Measurements from ENCODE around the gene SPIN2B.
"Not testable (repeated sequence)": the region's sequence is repeated elsewhere in the genome, so short reads cannot be mapped to it uniquely, and the experiment has no call there.

SPIN2B gene

DNA sequence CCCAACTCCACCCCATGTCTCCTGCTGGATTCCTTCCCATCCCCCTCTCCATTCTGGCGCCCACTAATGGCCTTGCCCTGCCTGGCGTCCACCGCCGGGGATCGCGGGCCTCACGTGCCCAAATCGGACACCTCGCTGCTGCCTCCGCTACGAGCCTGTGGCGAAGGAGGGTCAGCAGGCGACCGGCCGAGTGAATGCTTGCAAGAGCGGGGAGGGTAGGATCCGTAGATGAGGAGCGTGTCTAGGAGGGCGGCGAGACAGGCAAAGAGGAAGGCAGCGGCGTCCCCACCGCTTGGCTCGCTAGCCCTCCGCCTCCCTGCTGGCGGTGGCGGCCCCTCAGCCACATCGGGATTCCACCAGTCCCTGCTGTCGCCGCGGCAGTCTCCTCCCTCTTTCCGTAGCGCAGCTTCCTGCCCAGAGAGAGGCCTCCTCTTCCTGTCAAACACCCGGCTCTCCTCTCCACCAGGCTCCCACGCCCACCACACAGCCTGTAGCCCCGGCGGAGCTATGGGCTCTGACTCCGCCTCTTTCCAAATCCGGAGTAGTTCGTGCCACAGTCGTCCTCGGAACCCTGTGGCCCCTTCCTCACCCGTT is at the start of gene SPIN2B:
SPIN2B (minus strand) TSS at position 387 of the 594 bp plus-strand sequence.
- peak; percentile 66 for DNase-seq

DNA sequence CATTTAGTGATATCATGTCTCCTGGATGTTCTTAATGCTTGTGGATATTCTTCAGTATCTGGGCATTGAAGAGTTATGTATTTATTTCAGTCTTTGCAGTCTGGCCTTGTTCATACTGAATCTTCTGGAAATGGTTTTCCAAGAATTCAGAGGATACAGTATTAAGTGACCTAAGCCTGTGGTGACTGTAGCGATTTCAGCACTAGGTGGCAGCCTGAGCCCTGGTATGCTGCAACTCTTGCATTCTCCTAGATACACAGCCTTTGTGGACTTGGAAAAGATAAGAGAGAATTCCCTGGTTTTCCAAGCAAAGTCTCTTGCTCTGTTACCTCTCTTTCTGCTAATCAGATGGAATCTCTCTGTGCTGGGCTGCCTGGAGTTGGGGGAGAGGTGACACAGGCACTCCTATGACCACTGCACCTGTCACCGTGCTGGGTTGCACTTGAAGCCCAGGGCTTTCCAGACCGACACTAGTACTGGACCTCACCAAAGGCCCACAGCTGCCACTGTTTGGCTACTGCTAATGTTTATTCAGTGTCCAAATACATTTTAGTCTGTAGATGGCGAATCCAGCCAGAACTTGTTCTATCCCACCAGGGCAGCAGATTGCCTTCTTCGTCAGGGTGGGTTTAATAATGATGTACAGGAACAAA is 35.2 kb upstream of the SPIN2B start:
- DNase-seq, result no peak

DNA sequence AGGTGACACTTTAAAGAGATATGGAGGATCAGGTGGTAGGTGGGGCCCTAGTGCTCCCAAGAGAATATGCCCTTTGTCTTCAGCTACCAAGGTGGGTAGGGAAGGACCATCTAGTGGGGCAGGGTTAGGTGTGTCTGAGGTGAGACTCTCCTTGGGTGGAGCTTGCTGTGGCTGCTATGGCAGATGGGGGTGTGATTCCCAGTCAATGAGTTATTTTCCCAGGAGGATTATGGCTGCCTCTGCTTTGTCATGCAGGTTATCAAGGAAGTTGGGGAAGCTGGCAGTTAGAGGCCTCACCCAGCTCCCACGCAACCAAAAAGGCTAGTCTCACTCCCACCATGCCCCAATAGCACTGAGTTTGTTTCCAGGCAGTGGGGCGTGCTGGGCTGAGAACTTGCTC is 33.8 kb upstream of the SPIN2B start:
- no peak for DNase-seq

DNA sequence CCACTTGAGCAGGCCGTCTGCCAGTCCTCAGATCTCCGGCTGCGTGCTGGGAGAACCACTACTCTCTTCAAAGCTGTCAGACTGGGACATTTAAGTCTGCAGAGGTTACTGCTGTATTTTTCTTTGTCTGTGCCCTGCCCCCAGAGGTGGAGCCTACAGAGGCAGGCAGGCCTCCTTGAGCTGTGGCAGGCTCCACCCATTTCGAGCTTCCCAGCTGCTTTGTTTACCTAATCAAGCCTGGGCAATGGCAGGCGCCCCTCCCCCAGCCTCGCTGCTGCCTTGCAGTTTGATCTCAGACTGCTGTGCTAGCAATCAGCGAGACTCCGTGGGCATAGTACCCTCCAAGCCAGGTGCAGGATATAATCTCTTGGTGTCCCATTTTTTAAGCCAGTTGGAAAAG is 30.9 kb upstream of the SPIN2B start:
- not testable (repeated sequence) for DNase-seq

DNA sequence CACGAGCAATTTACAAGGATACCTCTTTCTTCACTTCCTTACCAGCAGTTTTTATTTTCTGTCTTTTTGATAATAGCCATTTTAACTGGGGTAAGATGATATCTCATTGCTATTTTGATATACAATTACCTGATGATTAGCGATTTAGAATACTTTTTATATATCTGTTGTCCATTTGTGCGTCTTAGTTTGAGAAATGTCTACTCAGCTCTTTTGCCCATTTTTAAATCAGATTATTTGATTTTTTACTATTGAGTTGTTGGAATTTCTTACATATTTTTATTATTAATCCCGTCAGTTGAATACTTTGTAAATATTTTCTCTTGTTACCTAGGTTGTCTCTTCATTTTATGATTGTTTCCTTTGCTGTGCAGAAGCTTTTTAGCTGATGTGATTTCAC is 17.3 kb upstream of the SPIN2B start:
- DNase-seq, result no peak

DNA sequence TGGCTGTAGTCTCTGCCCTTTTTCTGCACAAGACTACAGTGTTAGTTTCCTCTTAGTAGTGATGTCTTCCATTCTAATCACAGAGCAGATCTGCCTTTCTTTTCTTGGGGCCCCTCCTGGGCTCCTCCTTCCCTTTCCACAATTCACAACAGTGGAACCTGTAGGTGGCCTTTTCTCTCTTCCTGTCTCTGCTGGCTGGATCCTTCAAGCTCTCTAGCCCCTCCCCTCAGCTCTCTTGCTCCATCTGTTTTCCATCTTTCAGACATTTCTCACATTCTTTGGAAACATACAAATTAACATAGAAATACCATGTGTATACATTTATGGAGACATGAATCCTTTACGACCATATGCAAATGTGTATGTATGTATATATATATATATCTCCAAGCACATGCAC is 16.2 kb upstream of the SPIN2B start:
- no peak for DNase-seq

DNA sequence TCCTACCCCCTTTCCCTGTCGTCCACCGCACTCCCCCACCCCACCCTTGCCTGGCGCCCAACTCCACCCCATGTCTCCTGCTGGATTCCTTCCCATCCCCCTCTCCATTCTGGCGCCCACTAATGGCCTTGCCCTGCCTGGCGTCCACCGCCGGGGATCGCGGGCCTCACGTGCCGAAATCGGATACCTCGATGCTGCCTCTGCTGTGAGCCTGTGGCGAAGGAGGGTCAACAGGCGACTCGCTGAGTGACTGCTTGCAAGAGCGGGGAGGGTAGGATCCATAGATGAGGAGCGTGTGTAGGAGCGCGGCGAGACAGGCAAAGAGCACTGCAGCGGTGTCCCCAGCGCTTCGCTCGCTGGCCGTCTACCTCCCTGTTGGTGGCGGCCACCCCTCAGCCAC is 15.7 kb upstream of the SPIN2B start, which contains the start of gene SPIN2A:
SPIN2A (minus strand) TSS at position 325 of the 400 bp plus-strand sequence. CDS start 800 bp downstream, outside the sequence.
- DNase-seq, result not testable (repeated sequence)

DNA sequence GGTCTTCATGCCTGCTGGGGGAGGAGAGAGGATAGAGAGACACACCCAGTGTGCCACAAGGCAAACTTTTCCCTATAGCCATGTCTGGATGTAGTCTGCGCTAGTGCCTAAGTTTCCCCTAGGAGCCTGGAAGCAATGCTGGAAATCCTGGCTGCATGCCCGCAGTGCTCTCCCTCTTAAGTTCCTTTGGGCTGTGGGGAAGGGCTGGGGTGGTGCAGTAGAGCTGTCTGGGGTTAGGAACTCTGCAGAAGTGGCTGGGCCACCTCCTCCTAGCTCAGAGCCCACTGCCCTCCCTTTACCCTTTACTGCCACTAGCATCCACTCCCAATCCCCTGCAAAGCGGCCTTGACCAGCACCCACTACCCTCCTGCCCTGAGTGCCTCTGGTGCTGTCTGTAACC is 15.2 kb upstream of the SPIN2B start:
- DNase-seq, result not testable (repeated sequence)

DNA sequence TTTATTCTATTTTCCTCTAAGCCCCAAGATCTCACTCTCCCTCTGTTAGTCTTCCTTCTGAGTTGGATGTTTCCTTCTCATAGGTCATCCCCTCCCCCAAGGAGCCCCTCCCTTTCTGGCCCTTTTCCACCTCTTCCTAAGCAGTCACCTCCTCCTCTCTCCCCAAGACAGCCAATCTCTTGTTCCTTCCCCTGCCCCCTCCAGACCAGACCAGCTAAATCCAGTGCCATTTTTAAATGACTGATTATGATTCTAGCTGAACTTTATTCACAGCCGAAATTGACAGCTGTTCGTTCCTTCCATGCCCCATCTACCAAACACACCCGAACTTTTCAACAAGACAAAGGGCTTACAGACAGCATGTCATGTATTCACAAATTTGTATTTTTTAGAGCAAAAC is 13.9 kb upstream of the SPIN2B start:
- DNase-seq, result no peak

DNA sequence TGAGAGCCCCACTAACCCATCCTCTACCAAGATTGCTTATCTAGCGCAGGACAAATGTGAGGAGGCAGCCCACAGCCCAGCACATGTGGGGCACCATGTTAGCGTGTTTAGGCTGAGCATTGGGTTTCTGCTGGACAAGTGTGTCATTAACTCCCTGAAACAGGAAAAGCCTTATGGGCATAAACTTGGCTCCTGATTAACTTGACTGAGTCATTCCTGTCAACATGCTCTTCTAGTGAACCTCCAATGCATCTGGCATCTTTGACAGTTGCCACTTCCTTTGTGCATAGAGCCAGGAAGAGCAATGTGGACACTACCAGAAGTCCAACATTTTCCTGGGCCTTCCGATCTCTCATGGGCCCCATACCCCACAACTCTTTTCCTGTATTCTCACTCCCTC is 13.4 kb upstream of the SPIN2B start:
- DNase-seq, result no peak

DNA sequence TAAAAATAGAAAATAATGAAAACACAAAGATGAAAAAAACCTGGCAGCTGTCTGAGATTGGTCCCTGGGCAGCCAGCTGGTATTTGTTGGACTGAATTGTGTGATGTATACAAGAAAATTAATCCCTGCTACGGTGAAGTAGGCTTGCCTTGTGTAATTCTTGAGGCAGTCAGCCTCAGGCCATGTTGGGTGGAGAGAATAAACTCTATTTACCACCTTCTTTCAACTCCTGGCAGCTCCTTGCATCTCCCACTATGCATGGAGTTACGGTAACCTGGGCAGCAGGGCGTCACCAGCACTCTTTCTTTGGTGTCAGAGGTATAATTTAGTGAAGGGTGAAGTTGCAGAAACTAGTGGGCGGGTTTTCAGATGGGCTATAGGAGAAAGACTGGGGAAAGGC is 12.4 kb upstream of the SPIN2B start:
- no peak for DNase-seq

DNA sequence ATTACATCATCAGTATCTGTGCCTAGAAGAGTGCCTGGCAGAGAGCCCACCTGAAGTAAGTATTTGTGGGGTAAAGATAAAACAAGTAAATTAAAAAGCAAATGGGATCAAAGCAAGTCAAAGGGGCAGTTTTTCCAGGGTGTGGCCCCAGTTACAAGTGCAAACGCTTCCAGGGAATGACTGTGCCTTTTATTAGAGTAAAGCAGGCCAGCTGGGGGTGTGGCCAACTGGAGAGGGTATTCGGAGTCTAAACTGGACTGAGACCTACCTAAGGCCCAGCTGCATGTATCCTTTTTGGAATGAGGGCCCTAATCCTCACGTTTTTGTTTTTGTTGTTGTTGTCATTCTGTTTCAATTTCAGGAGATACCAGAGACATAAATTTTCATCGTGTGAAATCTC is 11.9 kb upstream of the SPIN2B start:
- DNase-seq, result not testable (repeated sequence)

DNA sequence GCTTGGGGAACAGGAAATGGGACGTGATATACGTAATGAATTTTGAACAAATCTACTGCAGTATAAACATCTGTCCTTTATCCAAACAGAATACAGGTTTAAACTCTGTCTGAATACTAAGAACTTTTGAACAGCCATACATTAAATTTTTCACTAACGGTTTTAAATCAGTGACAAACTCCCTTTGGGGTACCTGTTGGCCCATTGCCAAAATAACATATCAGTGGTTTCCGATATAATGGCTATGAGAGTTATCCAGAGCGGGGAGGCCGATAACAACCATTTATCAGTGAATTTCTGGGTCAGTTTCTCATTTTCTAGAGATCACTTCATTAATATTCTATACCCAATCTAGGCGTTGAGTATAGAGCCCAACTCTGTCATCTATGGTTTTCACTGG is 10.7 kb upstream of the SPIN2B start:
- no peak for DNase-seq

DNA sequence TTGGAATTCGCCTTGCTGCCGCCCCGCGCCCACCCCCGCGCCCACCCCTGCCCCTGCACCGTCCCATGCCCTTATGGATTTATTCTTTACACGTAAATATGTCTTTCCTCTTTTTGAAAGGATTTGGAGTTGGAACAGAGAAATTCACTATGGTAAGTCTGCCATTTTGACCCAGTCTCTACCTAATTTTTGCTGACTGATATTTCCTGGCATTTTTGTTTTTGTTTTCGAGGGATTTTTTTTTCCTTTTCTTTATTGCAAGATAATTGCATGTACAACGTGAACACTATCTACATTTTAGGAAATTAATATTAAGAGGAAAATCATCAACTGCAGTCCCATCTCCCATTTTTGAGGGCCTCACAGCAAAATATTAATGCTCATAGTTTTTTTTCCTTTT is 468 bp upstream of the SPIN2B start:
- no peak for DNase-seq

DNA sequence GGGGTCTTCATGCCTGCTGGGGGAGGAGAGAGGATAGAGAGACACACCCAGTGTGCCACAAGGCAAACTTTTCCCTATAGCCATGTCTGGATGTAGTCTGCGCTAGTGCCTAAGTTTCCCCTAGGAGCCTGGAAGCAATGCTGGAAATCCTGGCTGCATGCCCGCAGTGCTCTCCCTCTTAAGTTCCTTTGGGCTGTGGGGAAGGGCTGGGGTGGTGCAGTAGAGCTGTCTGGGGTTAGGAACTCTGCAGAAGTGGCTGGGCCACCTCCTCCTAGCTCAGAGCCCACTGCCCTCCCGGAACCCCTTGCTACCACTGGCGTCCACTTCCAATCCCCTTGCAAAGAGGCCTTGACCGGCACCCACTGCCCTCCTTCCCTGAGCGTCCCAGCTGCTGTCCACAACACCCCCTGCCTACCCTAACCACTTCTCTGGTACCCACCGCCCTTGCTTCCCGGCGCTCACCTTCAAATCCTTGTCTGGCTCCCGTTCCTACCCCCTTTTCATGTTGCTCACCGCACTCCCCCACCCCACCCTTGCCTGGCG is 658 bp downstream of the SPIN2B start:
- not testable (repeated sequence) for DNase-seq

DNA sequence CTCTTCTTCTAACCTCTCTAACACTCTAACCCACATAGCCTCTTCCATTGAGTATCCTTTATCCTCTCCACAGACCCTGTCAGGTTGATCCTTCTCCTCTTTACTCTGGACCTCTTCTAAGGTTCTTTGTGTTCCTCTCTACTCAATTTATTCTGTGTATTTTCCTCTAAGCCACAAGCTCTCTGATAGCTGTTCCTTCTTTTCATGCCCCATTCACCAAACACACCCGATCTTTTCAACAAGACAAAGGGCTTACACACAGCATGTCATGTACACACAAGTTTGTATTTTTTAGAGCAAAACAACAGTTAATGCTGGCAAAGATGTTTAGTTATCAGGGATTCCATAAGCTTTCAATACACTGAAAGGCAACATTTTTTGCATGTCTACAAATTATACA is 1.9 kb downstream of the SPIN2B start:
- no peak for DNase-seq

DNA sequence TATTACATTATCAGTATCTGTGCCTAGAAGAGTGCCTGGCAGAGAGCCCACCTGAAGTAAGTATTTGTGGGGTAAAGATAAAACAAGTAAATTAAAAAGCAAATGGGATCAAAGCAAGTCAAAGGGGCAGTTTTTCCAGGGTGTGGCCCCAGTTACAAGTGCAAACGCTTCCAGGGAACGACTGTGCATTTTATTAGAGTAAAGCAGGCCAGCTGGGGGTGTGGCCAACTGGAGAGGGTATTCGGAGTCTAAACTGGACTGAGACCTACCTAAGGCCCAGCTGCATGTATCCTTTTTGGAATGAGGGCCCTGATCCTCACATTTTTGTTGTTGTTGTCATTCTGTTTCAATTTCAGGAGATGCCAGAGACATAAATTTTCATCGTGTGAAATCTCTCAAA is 3.8 kb downstream of the SPIN2B start:
- DNase-seq, result not testable (repeated sequence)

DNA sequence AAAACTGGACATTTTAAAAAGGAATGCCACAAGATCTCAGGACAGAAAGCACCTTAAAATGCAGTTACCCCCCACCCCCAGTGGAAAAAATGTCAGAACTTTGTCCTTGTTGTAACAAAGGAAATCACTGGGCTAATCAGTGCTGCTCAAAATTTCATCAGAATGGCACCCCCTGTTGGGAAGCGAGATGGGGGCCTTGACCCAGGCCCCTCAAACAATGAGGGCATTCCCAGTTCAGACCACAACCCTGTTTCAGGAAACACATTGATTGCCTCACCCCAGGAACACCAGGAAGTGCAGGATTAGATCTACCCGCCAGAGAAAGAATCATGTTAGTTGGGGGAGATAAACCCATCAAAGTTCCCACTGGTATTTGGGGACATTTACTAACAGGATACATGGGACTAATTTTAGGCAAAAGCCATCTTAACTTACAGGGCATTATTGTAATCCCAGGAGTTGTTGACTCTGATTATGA is 16.4 kb downstream of the SPIN2B start:
- no peak for DNase-seq

DNA sequence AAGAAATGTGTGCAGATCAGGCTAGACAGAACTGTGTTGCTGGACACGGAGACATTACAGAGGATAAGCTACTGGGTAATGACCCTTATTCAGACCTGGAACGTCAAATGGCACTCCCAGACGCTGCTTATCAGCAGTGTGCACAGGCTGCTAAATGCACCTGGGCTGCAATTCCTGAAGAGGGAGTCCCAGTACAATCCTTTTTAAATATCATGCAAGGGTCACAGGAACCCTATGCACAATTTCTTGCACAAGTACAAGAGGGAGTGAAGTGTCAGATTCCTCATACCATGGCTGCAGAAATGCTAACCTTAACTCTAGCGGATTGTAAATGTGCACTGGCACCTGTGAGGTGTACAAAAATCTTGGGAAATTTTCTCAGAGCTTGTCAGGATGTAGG is 16.9 kb downstream of the SPIN2B start:
- DNase-seq, result no peak

DNA sequence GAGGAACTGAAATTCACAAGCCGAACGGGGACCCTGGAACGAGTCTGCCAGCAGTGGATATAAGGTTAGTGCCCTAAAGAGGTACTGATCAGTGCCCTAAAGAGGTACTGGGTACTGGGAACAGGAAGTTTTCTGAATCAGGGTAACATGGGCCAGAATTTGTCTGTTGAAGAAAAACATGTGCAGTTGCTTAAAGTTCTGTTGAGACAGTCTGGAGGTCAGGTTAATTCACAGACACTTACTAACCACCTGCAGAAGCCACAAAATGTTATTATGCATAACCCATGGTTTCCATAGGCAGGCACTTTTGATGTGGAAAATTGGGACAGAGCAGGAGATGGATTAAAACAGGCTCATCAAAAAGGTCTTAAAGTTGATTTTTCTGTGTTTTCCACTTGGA is 17.9 kb downstream of the SPIN2B start:
- no peak for DNase-seq

DNA sequence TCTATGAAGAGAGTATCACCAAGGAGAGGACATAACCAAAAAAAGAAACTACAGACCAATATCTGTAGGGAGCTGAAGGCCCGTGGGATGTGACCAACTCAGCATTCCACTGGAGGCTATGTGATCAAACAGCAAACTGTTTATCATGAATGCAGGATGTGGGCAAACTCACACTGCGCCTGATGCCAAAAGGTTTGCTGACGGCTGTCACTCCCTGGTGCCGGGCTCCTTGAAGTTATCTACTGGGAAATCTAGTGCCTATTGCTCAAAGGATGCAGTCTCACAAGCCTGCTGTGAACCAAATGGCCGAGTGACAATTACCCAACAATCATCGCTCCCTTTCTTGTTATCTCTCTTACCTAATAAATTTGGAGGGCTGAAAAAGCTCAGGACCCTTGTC is 18.4 kb downstream of the SPIN2B start:
- DNase-seq, result not testable (repeated sequence)

DNA sequence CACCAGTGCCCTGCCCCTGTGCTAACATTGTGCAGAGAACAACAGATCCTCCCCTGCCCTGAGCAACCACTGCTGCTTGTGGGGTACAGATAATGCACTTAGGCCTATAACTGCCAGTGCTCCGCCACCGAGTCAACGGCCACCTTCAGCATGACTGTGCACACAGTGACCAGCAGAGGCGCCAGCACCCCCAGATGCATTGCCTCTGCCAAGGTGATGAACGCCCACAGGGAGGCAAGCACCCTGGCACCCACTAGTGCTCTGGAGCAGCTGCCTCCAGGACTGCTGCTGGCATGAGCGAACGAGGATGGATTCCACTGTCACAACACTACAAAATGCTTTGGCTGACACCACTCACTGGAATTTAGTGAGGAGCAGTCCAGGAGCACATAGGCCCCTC is 38.2 kb downstream of the SPIN2B start:
- DNase-seq, result no peak

DNA sequence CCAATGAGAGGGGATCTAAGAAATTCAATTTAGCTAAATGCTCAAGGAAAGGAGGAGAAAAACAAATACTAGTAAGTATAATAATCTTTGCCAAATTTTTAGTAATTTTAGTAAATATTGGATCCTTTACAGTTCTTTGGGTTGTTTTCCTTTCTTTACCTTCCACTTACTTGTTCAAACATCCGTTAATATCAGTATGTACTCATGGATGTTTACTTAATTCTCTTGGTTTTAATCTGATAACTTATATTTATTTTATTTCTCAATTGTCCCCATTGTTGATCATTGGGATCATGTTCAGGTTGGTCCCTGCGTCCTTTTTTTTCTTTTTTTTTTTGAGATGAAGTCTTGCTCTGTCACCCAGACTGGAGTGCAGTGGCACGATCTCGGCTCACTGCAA is 46.9 kb downstream of the SPIN2B start:
- DNase-seq, result no peak

DNA sequence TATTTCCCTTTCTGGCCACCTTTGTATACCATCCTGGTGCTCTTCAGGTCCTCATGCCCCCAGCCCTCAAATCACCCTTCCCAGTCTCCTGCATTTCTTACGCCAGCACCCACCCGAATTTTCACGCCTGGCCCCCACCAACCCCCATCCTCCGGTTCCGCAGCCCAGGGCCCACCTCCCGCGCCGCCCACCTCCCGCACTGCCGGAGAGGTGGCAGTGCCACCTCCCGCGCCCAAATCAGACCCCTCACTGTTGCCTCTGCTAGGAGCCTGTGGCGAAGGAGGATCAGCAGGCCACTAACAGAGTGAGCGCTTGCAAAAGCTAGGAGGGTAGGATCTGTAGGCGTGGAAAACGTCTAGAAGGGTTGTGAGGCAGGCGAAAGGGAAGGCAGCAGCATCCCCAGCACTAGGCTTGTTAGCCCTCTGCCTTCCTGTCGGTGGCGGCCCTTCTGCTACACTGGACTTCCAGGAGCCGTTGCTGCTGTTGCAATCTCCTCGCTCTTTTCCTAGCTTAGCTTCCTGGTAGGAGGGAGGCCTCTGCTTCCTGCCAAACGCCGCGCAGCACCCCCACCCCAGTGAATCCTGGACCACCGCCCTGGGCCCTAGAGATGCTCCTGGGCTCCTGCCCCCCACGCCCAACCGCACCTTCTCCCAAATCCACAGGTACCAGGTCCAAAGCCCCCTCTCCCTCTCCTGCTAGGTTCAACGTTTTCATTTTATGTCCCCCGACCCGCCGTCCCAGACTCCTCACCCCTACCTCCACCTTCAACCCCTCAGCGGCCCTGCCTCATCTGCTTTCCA is 51.0 kb downstream of the SPIN2B start:
- no peak for DNase-seq
